HG02642 (cell line): Measurements from ENCODE around the gene UTF1.

ENCODE experiments used
- ATAC-seq: cut with Tn5 transposase; IDR thresholded peaks from one replicate; pipeline ENCODE4 v1.9.1; 2021; ENCODE audit warnings: mild to moderate bottlenecking; ENCODE audit not compliant: unreplicated experiment, poor library complexity

The UTF1 gene

GRCh38 chr10:133196221-133196915, 33.6 kb upstream of the UTF1 start:
- ATAC-seq: no peak

DNA sequence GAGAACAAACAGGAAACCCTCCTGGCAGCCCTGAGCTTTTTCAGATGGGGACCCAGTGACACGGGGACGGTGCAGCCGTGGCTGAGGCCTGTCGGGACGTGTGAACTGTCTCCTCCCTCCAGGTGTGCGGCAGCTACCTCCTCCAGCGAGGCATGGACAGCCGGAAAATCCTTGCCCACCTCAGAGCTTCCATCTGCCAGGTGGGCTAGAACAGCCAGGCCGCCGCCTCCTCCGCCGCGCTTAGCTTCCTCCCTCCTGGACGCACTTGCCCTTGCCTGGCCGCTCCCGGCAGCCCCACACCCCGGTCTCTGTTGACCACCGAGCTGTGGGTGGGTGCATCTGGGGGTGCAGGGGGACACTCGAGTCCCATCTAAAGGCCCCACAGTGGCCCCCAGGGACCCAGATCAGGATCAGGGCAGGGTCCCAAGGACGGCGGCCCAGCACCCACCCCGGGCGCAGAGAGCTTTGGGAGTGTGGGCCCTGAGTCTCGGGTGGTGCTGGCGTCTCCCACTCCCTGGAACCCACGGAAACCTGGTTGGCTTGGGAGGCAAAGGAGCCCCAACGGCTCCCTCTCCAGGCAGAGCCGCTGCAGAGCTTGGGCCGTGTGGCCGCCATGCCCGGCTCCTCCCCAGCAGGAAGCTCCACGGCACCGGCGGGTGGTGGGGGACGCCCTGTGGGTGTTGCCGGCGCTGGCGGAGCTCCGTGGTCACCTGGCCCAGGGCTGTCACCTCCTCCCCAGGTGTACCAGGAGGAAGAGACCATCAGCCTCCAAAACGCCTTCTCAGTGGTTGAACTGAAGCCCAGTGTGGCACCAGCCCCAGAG, 32.9 kb upstream of the UTF1 start:
- no peak for ATAC-seq

DNA sequence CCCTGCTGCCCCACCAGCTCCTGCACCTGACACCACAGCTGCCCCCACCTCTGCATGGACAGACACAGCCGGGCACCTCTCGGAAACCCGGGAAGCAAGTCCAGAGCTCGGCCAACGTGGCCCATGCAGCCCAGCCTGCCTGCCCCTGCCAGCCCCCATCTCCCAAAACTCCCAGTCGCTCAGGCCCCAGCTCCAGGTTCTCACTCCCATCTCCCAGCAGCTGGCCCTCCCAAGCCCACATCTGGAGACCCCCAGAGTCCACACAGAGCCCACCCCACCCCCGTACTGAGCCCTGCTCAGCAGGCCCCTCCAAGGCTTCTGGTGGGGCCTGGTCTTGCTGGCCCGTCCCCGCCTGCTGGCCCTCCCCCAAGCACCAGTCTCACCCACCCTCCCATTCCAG, 32.2 kb upstream of the UTF1 start:
- ATAC-seq: no peak

GRCh38 chr10:133198206-133198605, 31.8 kb upstream of the UTF1 start:
- no peak for ATAC-seq

- no peak for ATAC-seq
Observed at GRCh38 chr10:133198621-133199487, 31.2 kb upstream of the UTF1 start.

DNA sequence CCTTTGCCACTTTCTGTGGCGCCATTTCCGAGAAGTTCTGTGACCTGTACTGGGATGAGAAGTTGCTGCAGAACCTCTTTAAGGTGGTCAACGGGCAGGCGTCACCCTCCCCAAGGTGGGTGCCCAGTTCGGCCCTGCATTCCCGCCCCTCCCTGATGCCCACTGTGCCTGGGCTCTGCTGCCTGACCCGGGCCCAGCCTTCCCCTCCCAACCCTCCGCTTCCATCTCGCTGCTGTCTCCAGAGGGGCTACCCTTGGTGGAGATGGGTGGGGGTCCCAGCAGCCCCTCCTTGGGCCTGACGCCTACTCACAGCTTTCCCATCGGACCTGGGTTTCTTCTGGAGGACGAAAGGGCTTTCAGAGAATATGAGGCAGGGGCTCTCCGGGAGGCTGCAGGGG, 30.5 kb upstream of the UTF1 start:
- ATAC-seq: no peak

DNA sequence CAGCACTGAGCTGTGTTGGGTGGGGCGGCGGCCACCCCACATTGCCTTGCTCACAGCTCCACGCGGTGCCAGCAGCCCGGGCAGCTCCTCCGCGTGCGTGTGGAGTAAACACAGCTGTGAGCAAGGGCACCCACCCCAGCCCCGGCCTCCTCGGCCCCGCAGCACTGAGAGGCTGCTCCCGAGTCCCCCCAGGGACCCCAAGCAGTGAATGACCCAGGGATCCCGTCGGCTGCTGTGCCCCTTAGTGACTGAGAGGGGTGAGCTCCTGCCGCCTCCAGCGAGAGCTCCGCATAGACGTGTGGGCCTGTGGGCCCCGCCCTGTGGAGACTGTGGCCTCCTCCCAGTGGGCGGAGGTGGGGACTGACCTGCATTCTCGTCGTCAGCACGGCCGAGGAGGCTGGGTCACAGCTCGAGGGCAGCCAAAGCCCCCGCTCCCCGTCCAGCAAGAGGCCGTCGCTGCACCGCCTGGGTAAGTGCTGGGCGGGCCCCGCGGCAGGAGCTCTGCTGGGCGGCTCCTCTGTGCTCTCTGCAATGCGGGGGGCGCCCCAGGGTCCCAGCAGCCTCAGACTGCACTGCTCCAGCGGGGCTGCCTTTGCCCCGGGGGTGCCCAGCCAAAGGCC, 29.9 kb upstream of the UTF1 start:
- no peak for ATAC-seq

- ATAC-seq: no peak
Observed at GRCh38 chr10:133200621-133201031, 29.4 kb upstream of the UTF1 start.

DNA sequence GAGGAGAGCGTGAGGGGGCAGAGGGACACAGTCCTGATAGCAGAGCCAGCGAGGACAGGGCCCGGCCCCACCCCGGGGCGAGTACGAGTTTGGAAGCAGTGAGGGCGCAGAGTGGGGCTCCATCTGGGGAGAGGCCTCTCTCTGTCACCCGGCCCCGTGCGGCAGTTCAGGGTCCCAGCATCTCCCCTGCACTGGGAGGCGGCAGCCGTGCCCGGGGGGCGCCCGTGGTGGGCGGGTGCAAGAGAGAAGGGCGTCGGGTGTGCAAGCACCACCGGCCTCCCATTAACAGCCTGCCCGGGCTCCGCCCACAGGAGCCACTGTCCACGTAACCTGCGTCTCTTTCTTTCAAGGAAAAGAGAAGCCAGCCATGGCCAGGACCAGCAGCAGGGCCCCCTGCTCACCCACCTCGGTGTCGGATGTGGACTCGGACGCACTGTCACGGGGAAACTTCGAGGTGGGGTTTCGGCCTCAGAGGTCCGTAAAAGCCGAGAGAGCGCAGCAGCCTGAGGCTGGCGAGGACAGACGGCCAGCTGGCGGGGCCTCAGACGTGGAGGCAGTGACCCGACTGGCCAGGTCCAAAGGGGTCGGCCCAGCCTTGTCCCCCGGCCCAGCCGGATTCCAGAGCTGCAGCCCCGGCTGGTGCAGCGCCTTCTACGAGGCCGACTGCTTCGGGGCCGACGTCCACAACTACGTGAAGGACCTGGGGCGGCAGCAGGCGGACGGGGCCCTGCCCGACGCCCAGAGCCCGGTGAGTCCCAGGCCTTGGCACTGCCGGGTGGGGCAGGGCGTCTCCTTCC, 28.7 kb upstream of the UTF1 start:
- ATAC-seq: no peak

DNA sequence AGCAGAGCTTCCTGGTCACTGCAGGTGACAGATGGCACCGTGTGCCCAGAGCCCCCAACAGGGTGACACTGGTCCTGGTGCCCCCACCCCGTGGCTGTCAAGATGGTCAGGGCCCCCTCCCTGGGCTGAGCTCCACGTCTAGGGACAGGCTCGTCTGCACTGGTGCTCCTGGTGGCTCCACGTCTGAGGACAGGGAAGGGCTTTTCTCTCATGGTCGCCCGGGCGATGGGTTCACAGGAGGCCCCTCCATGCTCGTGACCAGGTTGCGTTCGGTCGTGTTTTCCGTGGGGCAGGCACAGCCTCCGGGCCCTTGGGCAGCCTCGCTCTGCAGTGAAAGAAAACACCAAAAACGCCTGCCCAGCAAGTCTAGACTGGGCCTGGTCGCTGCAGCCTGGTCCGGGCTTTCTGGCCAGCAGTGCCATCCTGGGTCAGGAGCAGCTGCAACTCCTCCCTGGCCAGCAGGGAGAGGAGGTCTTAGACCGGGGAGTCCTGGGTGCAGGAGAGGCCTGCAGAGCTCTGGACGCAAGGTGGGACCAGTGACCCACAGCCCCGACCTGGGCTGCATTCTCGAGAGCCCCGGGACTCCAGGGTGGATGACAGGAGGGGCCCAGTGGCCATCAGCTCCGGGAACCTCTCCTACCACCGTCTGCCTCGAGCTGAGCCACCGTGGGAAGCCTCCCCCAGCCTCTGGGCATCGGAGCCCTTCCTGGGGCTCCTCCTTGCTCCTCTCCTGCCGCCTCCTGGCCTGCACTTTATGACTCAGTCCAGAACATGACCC, 27.9 kb upstream of the UTF1 start:
- ATAC-seq: no peak

GRCh38 chr10:133202778-133203651, 27.0 kb upstream of the UTF1 start:
- no peak for ATAC-seq

DNA sequence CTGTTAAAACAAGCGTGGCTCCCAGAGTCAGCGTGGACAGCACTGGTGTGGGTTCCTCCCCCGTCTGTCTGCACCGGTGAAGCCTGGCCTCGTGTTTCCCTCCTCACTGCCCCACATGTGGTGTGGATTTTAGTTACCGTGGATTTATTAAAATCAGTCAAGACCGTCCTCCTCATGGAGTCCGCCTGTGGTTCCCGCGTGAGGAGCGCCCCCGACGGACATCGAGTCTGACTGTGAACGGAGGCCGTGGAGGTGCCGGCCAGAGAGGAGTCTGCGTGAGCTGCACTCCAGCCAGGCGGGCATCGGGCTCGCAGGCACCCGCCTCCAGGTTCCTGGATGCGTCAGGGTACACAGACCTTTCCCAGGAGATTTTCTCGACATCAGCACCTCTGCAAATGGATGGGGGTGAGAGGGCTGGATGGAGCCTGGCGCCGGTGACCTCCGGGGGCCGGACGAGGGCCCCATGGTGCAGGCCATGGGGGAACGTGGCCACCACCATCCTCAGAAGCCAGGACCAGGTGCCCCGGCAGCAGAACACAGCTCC, 26.3 kb upstream of the UTF1 start:
- no peak for ATAC-seq

- no peak for ATAC-seq
Observed at GRCh38 chr10:133204226-133205015, 25.6 kb upstream of the UTF1 start.

DNA sequence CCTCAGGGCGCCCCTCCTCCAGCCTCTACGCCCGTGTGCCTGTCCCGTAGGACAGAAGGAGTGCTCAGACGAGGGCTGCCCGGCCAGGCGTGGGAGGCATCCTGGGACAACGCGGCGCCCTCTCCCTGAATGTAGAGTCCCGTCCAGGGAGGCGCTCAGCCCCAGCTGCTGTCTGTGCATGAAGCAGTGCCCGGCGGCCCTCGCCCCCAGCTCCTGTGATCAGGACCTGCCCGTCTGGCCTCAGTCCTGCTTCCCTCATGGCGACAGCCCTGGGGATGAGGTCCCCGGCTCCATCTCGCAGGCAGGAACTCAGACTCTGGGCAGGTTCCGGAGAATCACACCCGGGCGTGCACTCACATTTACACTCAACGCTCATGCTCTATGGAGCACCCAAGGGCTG, 24.9 kb upstream of the UTF1 start:
- no peak for ATAC-seq

GRCh38 chr10:133206356-133207040, 23.5 kb upstream of the UTF1 start:
- ATAC-seq: no peak

- ATAC-seq: no peak
Observed at GRCh38 chr10:133207041-133207600, 22.9 kb upstream of the UTF1 start.
